GM19463 (cell line): ENCODE data around the gene RIMS4.

Experiments used
- ATAC-seq: cut with Tn5 transposase; IDR thresholded peaks from one replicate; pipeline ENCODE4 v1.9.1; 2021; ENCODE audit warnings: mild to moderate bottlenecking, moderate library complexity; ENCODE audit not compliant: unreplicated experiment

RIMS4 gene

DNA sequence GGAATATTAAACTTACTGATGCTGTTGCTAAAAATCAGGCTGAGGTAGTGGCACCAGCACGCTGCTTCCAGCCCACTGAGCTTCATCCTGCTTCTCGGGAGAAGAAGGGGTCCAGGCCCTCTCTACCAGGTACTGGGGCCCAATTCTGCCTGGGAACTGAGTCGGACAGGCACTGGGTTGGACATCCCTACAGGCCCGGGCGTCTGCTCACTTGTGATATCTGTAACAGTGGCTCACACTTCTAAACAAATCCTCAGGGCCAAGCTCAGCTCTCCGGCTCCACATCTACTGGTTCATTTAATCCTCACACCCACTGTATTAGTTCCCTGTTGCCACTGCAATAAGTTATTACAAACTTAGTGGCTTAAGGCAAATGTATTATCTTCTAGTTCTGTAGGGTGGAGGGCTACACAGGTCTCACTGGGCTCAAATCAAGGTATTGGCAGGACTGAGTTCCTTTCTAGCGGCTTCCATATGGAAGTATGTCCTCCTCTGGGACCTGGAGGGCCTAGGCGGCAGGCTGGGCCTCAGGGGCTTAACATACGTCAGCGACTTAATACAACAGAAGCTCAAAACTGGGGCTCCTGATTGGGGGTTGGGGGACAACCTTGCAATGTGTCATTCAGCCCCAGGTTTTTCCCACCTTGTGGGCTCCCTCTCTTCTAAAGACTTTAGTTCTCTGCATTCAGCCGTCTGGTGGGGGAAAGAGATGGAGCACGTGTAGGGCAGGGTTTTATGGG lies 66.3 kb downstream of the RIMS4 start:
- no peak for ATAC-seq

GRCh38 chr20:44743080-44743701 lies 67.2 kb downstream of the RIMS4 start:
- no peak for ATAC-seq

DNA sequence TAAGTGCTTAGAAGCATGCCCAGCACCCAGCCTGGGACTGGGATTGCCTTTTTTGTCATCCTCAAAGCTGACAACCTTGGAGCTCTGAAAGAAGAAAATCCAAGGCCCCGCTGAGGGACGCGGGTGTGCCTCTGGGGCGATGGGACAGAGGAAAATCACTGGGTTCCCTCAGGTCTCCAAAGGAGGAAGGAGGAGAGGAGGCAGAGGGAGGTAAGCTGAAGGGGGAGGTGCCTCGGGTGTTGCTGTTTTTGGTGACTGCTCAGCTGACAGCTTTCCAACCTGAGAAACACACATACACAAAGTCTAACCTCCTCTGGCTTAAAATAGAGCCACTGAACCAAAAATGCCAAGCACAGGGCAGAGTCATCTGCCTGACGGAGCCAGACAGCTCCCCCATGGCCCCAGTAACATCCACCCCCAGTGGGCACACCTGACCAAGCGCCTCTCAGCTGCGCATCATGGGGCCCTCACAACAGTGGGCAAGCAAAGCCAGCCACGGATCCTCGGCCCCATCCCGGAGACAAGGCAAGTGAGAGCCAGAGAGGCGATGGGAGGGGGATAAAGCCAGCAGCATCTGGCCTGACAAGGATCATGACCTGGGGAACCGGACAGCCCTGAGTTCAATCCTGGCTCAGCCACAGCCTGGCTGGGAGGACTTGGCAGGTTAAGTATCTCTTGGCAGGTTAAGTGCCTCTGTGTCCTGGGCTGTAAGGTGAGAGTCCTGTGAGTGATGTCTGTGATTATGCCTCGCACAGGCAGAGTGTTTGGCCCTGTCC lies 67.9 kb downstream of the RIMS4 start:
- no peak for ATAC-seq

DNA sequence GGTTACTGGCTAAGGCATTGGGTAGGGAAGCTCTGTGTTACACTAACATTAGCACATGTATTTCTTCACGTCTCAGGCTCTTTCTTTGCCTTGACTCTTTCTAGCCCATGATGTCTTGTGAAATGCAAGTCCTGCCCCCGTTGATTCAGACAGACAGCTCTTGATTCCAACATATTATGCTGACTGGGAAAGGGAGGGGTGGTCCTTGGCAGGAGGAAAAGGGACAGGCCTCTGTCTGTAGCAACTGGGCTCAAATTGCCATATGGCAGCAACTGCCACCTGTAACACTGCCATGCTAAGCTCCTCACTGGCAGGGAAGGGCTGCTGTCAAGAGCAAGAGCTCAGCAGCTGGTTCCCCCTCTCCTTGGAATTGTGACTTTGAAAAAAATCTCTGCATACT lies 70.4 kb downstream of the RIMS4 start:
- no peak for ATAC-seq

GRCh38 chr20:44738813-44739477 lies 71.4 kb downstream of the RIMS4 start:
- no peak for ATAC-seq

GRCh38 chr20:44737116-44737515 lies 73.2 kb downstream of the RIMS4 start:
- ATAC-seq: no peak

DNA sequence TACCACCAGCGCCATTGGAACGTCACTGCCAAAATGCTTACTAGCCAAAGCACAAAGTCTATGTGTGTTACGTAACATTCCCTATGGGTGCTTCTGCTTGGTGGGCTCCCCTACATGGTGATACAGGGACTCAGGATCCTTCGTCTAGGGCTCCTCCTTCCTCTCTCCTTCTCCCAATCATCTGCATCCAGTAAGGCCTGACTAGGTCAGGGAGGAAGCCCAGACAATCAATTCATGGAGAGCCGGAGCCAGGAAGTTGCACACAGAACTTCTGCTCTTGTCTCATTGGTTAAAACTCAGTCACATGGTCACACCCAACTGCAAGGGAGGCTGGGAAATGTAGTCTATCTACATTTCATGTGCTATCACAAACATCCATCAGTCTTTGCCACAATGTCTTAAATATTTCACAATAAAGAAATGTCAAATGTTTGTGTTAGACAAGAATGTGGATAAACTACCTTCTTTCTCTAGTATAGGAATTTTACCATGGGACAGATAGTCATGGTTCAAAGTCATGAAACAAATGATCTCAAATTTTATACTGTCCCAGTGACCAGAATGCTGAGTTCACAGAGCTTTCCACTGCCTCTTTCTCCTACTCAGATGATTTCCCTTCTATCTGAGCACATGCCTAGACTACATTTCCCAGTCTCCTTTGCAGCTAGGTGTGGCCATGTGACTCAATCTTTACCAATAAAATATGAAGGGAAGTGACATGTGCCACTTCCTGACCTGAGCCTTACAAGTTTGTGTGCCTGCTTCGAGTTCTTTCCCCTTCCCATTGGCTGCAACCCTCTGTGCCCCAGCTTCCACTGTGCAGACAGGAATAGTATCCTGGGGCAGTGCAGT lies 74.0 kb downstream of the RIMS4 start:
- ATAC-seq: no peak

DNA sequence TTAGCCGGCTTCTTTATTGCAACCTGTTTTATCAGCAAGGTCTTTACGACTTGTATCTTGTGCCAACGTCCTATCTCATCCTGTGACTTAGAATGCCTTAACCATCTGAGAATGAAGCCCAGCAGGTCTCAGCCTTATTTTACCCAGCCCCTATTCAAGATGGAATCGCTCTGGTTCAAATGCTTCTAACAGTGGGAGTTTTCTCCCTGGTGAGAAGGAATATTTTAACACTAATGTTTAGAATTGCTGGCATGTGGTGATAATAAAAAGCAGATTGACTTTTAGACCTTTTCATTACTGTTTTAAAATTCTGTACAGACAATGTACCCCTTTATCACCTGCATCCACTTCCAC lies 74.6 kb downstream of the RIMS4 start:
- no peak for ATAC-seq

GRCh38 chr20:44734938-44735337 lies 75.4 kb downstream of the RIMS4 start:
- no peak for ATAC-seq

DNA sequence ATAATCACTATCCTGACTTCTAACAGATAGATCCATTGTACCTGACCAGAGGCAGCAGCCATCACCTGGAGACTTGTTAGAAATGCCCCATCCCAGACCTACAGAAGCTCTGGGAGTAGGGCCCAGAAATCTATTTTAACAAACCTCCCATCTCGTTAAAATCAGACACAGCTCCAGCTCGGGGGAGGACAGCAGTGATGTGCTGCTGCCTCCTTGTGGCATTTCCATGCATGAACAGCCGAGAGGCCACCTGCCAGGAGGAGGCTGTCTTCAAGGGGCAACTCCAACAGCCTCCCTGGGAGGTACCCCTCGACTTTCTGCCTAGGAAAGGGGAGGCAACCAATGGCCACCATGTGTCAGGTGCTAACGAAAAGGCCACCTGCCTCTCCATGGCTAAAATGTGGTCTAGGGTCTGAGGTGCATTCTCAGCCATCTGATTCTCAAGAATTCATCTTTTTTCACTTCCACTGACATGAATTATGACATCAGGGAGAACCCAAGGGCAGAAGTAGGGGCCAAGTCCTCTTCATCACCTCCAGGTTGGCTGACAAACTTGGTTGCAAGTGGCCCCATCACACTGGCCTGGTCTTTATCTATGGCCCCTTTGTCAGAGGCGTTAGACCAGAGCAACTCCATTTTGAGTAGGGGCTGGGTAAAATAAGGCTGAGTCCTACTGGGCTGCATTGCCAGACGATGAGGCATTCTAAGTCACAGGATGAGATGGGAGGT lies 76.8 kb downstream of the RIMS4 start:
- ATAC-seq: no peak

- no peak for ATAC-seq
These were observed 78.0 kb downstream of the RIMS4 start for GRCh38 chr20:44732327-44732726.

DNA sequence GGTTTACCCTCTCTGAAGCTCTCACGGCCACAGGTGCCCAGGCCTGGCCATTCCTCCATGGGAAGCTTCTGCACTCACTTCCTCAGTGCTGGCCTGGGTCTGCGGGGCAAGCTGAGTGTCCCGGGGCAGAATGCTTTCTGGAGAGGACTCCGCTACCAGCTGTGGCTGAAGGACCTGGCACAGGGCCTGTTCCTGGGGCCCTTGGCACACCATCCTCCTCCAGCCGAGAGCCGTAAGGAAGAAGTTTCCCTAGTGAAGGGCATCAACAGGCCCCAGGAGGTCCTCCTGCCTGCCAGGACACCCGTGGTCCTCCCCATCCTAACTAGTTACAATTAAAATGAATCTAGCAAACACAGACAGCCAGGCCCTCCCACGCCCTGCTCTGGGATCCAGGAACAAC lies 78.7 kb downstream of the RIMS4 start:
- no peak for ATAC-seq

DNA sequence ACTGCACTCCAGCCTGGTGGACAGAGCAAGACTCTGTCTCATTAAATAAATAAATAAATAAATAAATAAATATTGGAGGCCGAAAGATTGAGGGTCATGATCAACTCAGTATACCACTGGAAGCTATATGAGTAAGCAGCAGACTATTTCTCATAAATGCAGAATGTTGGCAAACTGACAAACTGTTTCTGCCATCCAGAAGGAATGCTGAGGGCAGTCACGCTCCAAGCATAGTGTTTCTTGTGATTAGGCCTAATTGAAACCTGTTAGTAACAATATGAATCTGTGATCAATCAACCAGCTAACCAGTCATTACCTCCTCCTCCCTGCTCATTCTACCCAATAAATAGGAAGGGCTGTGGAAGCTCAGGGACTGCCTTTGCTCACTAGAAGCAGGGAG lies 79.9 kb downstream of the RIMS4 start:
- no peak for ATAC-seq

GRCh38 chr20:44728801-44729443 lies 81.4 kb downstream of the RIMS4 start:
- no peak for ATAC-seq

DNA sequence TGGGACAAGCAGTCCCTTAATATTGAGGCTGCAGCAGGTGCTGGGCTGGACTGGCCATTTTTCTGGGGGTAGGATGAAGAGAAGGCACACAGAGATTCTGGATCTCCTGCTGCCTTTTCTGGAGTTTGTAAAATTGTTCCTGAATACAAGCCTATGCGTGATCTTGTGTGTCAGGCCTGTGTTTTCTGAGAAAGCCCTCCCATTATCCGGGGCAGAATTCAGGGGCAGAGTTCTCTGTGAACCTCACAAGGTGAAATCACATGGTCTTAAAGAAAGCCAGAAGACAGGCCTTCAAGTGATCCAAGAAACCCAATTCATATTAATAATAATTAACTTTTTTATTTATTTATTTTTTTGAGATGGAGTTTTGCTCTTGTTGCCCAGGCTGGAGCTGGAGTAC lies 82.7 kb downstream of the RIMS4 start:
- no peak for ATAC-seq

- no peak for ATAC-seq
These were observed 83.3 kb downstream of the RIMS4 start for GRCh38 chr20:44727039-44727438.

DNA sequence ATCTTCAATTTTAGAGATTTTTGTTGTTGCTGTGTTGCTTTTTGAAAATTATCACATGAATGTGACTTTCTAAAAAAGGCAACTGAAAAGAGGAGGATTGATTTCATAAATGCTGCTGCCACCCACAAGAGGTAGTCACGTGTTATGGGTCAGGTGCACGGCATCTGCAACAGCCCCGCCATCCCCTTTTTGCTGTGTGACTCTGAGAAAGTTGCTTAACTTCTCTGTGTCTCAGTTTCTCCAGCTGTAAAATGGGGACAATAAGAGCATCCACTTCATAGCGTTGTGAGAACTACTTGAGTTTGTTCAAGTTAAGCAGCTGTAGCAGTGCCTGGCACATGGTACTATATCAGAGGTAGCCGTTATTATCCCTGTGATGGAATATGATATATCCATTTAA lies 84.5 kb downstream of the RIMS4 start:
- ATAC-seq: no peak

DNA sequence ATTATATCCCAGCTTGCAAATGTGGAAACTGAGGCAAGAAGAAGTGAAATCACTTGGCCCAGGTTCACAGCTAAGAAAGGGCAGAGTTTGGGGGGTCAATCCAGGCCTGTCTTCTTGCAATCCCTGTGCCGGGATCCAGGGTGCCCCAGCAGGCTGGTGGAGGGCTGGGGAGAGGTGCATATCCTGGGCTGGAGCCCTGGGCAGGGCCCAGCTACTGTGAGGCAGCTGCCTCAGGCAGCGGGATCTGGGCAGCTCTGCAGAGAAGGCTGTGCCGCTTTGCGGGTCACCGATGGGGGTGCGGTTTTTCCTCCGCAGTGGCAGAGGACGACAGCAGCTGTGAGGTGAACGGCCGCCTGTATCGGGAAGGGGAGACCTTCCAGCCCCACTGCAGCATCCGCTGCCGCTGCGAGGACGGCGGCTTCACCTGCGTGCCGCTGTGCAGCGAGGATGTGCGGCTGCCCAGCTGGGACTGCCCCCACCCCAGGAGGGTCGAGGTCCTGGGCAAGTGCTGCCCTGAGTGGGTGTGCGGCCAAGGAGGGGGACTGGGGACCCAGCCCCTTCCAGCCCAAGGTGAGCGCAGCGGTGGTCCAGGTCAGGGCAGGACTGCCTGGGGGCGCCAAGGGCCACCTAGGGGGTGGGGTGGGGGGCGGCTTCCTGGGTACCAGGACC lies 85.8 kb downstream of the RIMS4 start:
- ATAC-seq: no peak

GRCh38 chr20:44723798-44724362 lies 86.5 kb downstream of the RIMS4 start:
- no peak for ATAC-seq
